Measurements from ENCODE around the gene CNTN4. TPM values are rescaled to one million over a fixed set of nuclear protein-coding genes. Genes with fewer than 3 reads are reported as not detected.

The CNTN4 gene
- total RNA-seq, 1 donor from 2014 or later = not detected

DNA sequence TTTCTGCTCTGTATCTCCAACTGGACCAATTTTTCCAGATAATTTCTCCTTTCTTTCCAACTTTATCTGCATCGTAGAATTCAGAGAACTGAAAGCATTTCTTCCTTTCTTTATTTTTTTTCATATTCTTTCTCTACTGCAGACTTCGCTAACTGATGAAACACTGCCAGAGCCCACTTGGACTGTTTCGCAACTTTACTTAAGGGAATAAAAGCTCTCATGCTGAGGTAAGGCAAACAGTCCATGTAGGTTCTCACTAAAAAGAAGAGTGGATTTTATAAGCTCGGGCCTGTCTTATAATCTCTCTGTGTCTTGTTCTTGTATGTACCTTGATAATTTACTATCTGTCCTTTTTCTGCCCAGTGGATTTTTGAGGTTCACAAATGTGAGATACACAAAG lies 163.5 kb downstream of the CNTN4 start:
- Histone ChIP-seq H3K9me3 (ENCODE audit: insufficient read depth, low read depth, low read length) (peaks cover 2% of the 10 kb centered on the region), H2AFZ (ENCODE audit: low read depth, low read length) (no peak overlapping the region), H3K4me3 (ENCODE audit: insufficient read depth, low read depth, low read length) (no peak overlapping the region), H3K9ac (ENCODE audit: low read length) (no peak overlapping the region), H3K4me2 (ENCODE audit: low read length) (no peak overlapping the region), H3K79me2 (ENCODE audit: insufficient read depth, low read length) (no peaks in the 10 kb centered on the region), H3K27me3 (ENCODE audit: insufficient read depth, low read length) (no peaks in the 10 kb centered on the region), H3K36me3 (ENCODE audit: insufficient read depth, low read length) (no peaks in the 10 kb centered on the region), H3K4me1 (ENCODE audit: insufficient read depth, low read length) (no peaks in the 10 kb centered on the region), H4K20me1 (ENCODE audit: insufficient read depth, low read length) (no peaks in the 10 kb centered on the region), H3K27ac (ENCODE audit: low read depth, low read length) (no peak overlapping the region)
- peaks cover 4% of the 10 kb centered on the region for H3K9me3 Mint-ChIP-seq (ENCODE audit: unreplicated experiment)
- no peak overlapping the region for H3K27ac Mint-ChIP-seq (ENCODE audit: unreplicated experiment)
- FAIRE-seq (no peak), DNase-seq (ENCODE audit: low read depth) (no peak)
- no peak overlapping the region for H3K4me3 Mint-ChIP-seq (ENCODE audit: unreplicated experiment)
- no peaks in the 10 kb centered on the region for H3K27me3 Mint-ChIP-seq (ENCODE audit: low read depth, unreplicated experiment)
- TF ChIP-seq CTCF (IDR thresholded peaks at IDR 0.05; ENCODE audit: insufficient read depth, low read depth, low read length) (no peak), EZH2 (IDR thresholded peaks at IDR 0.05; ENCODE audit: insufficient read depth, low read length) (no peak)
- H3K4me1 Mint-ChIP-seq (ENCODE audit: low read depth, unreplicated experiment) = no peaks in the 10 kb centered on the region
- H3K36me3 Mint-ChIP-seq (ENCODE audit: low read depth, unreplicated experiment) = no peaks in the 10 kb centered on the region

DNA sequence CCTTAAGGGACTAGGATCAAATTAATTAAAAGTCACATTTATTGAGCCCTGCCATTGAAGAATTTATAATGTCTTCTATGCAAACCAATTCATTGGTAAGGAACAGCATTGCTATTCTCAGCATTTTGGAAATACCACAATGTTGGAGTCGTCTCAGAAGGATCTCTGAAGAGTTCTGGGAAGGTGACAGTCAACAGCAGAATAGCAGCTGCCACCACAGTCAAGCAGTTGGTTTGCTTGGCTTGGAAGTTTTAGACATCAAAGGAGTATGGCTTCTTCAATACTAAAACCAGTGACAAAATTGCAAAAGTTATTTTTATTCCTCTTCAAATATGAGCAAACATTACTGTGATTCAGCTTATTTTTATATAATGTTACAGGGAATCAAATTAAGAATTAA lies 167.9 kb downstream of the CNTN4 start:
- H3K79me2 ChIP-seq (ENCODE audit: insufficient read depth, low read length) = no peaks in the 10 kb centered on the region
- FAIRE-seq (no peak), DNase-seq (ENCODE audit: low read depth) (no peak)
- H2AFZ ChIP-seq (ENCODE audit: low read depth, low read length) = no peak overlapping the region
- H3K27me3 ChIP-seq (ENCODE audit: insufficient read depth, low read length) = no peaks in the 10 kb centered on the region
- H3K36me3 Mint-ChIP-seq (ENCODE audit: low read depth, unreplicated experiment) = no peaks in the 10 kb centered on the region
- peaks cover 2% of the 10 kb centered on the region for H3K9me3 ChIP-seq (ENCODE audit: insufficient read depth, low read depth, low read length)
- no peak for TF ChIP-seq CTCF (IDR thresholded peaks at IDR 0.05; ENCODE audit: insufficient read depth, low read depth, low read length)
- no peaks in the 10 kb centered on the region for H4K20me1 ChIP-seq (ENCODE audit: insufficient read depth, low read length)
- H3K4me3 Mint-ChIP-seq (ENCODE audit: unreplicated experiment) = no peak overlapping the region
- no peaks in the 10 kb centered on the region for H3K4me1 ChIP-seq (ENCODE audit: insufficient read depth, low read length)
- H3K36me3 ChIP-seq (ENCODE audit: insufficient read depth, low read length) = no peaks in the 10 kb centered on the region
- H3K4me1 Mint-ChIP-seq (ENCODE audit: low read depth, unreplicated experiment) = no peaks in the 10 kb centered on the region
- H3K4me3 ChIP-seq (ENCODE audit: insufficient read depth, low read depth, low read length) = no peak overlapping the region
- no peak overlapping the region for H3K9ac ChIP-seq (ENCODE audit: low read length)
- H3K9me3 Mint-ChIP-seq (ENCODE audit: unreplicated experiment) = peaks cover 2% of the 10 kb centered on the region
- H3K4me2 ChIP-seq (ENCODE audit: low read length) = no peak overlapping the region
- H3K27ac Mint-ChIP-seq (ENCODE audit: unreplicated experiment) = no peak overlapping the region
- H3K27ac ChIP-seq (ENCODE audit: low read depth, low read length) = no peak overlapping the region
- no peaks in the 10 kb centered on the region for H3K27me3 Mint-ChIP-seq (ENCODE audit: low read depth, unreplicated experiment)

DNA sequence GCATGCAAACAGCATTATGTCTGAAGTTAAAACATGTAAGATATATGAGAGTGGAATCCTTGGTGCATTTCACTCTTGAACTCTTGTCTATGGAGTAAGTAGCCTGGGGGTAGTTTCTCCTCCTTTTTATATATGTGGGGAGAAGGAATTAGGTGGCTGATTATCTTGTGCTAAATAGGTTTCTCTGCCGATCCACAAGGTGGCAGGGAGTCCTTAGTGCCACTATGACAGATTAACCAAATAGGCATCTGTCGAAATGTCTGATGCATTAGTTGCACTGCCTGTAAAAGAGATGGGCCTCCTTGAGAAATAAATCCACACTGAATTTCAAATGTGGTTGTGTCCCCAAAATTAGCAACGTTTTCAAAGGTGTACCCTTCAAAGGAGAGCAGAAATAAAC lies 170.1 kb downstream of the CNTN4 start:
- H3K4me1 Mint-ChIP-seq (ENCODE audit: low read depth, unreplicated experiment) = no peaks in the 10 kb centered on the region

More for the DNA sequence above, 170.1 kb downstream of the CNTN4 start:
- Mint-ChIP-seq H3K27ac (ENCODE audit: unreplicated experiment) (no peak overlapping the region), H3K4me3 (ENCODE audit: unreplicated experiment) (no peak overlapping the region), H3K27me3 (ENCODE audit: low read depth, unreplicated experiment) (no peaks in the 10 kb centered on the region), H3K36me3 (ENCODE audit: low read depth, unreplicated experiment) (no peaks in the 10 kb centered on the region), H3K9me3 (ENCODE audit: unreplicated experiment) (peaks cover 2% of the 10 kb centered on the region)
- Histone ChIP-seq H3K27ac (ENCODE audit: low read depth, low read length) (no peak overlapping the region), H3K9me3 (ENCODE audit: insufficient read depth, low read depth, low read length) (no peaks in the 10 kb centered on the region), H2AFZ (ENCODE audit: low read depth, low read length) (no peak overlapping the region), H3K4me1 (ENCODE audit: insufficient read depth, low read length) (no peaks in the 10 kb centered on the region), H3K4me3 (ENCODE audit: insufficient read depth, low read depth, low read length) (no peak overlapping the region), H3K4me2 (ENCODE audit: low read length) (no peak overlapping the region), H3K27me3 (ENCODE audit: insufficient read depth, low read length) (no peaks in the 10 kb centered on the region), H4K20me1 (ENCODE audit: insufficient read depth, low read length) (no peaks in the 10 kb centered on the region), H3K36me3 (ENCODE audit: insufficient read depth, low read length) (no peaks in the 10 kb centered on the region), H3K9ac (ENCODE audit: low read length) (no peak overlapping the region), H3K79me2 (ENCODE audit: insufficient read depth, low read length) (no peaks in the 10 kb centered on the region)
- FAIRE-seq (no peak), DNase-seq (ENCODE audit: low read depth) (no peak)
- TF ChIP-seq EZH2 (IDR thresholded peaks at IDR 0.05; ENCODE audit: insufficient read depth, low read length) = no peak
